ENCODE results near the gene QSOX2. TPM values are rescaled to one million over a fixed set of nuclear protein-coding genes. Genes with fewer than 3 reads are reported as not detected.

Gene QSOX2
- total RNA-seq, 1 donor from 2014 or later, result 24.1 TPM

- H3K4me1 Mint-ChIP-seq (ENCODE audit: low read depth), result peaks cover 25% of the 10 kb centered on the region
- no peaks in the 10 kb centered on the region for H3K36me3 Mint-ChIP-seq (ENCODE audit: insufficient read depth)
- no peaks in the 10 kb centered on the region for H3K9me3 Mint-ChIP-seq (ENCODE audit: low read depth)
- peaks cover 5% of the 10 kb centered on the region for H3K27me3 Mint-ChIP-seq
- H3K4me3 Mint-ChIP-seq (ENCODE audit: low read depth), result no peak overlapping the region
- no peak for DNase-seq (ENCODE audit: low spot score, unreplicated experiment)
- TF ChIP-seq, protein P1, sequence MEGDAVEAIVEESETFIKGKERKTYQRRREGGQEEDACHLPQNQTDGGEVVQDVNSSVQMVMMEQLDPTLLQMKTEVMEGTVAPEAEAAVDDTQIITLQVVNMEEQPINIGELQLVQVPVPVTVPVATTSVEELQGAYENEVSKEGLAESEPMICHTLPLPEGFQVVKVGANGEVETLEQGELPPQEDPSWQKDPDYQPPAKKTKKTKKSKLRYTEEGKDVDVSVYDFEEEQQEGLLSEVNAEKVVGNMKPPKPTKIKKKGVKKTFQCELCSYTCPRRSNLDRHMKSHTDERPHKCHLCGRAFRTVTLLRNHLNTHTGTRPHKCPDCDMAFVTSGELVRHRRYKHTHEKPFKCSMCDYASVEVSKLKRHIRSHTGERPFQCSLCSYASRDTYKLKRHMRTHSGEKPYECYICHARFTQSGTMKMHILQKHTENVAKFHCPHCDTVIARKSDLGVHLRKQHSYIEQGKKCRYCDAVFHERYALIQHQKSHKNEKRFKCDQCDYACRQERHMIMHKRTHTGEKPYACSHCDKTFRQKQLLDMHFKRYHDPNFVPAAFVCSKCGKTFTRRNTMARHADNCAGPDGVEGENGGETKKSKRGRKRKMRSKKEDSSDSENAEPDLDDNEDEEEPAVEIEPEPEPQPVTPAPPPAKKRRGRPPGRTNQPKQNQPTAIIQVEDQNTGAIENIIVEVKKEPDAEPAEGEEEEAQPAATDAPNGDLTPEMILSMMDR (IDR thresholded peaks at IDR 0.05; ENCODE audit: unreplicated experiment), result no peak
- no peak overlapping the region for H3K27ac Mint-ChIP-seq
Observed at GRCh38 chr9:136174779-136175615, 70.6 kb downstream of the QSOX2 start.

DNA sequence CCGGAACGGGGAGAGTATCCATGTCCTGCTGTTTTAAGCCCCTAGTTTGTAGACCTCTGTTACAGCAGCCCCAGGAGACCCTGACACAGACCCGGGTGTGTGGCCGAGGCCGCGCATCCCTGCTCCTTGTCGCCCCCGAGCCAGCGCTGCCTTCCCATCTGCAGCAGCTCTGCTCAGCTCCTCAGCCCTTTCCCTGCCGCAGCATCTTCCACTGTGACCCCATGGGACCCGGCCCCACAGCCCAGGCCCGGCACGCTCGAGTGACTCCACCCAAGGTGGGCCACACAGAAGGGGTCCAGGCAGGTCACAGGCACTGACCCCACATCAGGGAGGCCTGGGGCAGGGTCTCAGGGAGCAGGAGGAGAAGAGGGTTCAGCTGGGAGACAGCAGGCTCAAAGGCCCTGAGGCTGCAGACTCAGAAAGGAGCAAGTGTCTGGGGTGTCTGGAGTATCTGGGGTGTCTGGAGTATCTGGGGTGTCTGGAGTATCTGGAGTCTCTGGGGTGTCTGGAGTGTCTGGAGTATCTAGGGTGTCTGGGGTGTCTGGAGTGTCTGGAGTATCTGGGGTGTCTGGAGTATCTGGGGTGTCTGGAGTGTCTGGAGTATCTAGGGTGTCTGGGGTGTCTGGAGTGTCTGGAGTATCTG is 71.8 kb downstream of the QSOX2 start:
- Mint-ChIP-seq H3K27ac (no peak overlapping the region), H3K36me3 (ENCODE audit: insufficient read depth) (no peaks in the 10 kb centered on the region), H3K27me3 (peaks cover 5% of the 10 kb centered on the region), H3K4me3 (ENCODE audit: low read depth) (no peak overlapping the region), H3K4me1 (ENCODE audit: low read depth) (peaks cover 30% of the 10 kb centered on the region), H3K9me3 (ENCODE audit: low read depth) (no peaks in the 10 kb centered on the region)
- no peak for DNase-seq (ENCODE audit: low spot score, unreplicated experiment)
- TF ChIP-seq, protein P1 (IDR thresholded peaks at IDR 0.05; ENCODE audit: unreplicated experiment), result no peak

DNA sequence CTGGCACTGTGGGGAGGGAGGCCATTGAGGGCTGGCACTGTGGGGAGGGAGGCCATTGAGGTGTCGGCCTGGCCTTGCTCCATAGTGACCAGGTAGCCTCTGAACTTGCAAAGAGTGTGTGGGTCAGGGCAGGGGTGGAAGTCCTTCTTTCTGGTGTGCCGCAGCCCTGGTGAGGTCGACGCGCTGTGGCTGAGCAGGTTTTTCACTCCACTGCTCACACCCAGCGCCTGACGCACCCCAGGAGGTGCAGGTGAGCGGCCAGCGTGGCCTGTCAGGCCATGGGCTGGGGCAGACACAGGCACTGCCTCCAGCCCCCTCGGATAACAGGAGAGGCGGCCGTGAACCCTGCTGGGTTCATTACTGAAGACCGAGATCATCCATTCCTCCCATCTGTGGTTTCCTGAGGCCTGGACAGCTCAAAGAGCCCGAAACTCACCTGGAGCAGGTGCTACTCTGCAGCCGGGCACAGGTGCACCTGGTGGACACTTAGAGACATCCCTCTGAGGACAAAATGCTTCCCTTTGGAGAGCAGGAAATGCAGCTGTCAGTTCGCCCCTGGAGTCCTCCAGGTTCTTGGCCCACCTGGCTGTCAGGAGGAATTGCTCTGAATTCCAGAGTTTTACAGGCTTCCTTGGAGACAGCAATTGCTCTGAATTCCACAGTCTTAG is 73.1 kb downstream of the QSOX2 start:
- Mint-ChIP-seq H3K4me1 (ENCODE audit: low read depth) (peaks cover 31% of the 10 kb centered on the region), H3K9me3 (ENCODE audit: low read depth) (no peaks in the 10 kb centered on the region), H3K27ac (peak overlapping the region; percentile 91), H3K27me3 (peaks cover 11% of the 10 kb centered on the region), H3K36me3 (ENCODE audit: insufficient read depth) (no peaks in the 10 kb centered on the region), H3K4me3 (ENCODE audit: low read depth) (no peak overlapping the region)
- TF ChIP-seq, protein P1 (IDR thresholded peaks at IDR 0.05; ENCODE audit: unreplicated experiment), result no peak
- no peak for DNase-seq (ENCODE audit: low spot score, unreplicated experiment)

- H3K27me3 Mint-ChIP-seq, result peaks cover 11% of the 10 kb centered on the region
- no peaks in the 10 kb centered on the region for H3K9me3 Mint-ChIP-seq (ENCODE audit: low read depth)
- no peaks in the 10 kb centered on the region for H3K36me3 Mint-ChIP-seq (ENCODE audit: insufficient read depth)
- DNase-seq (ENCODE audit: low spot score, unreplicated experiment), result no peak
- TF ChIP-seq, protein P1 (IDR thresholded peaks at IDR 0.05; ENCODE audit: unreplicated experiment), result no peak
- peaks cover 28% of the 10 kb centered on the region for H3K4me1 Mint-ChIP-seq (ENCODE audit: low read depth)
- no peak overlapping the region for H3K4me3 Mint-ChIP-seq (ENCODE audit: low read depth)
- H3K27ac Mint-ChIP-seq, result peak overlapping the region; percentile 91
Observed at GRCh38 chr9:136171801-136172411, 73.7 kb downstream of the QSOX2 start.

All from progenitor cell of endocrine pancreas (in vitro differentiated cells).